ENCODE results near the gene TWNK. TPM values are rescaled to one million over a fixed set of nuclear protein-coding genes. Genes with fewer than 3 reads are reported as not detected.
"Not testable (repeated sequence)": the region's sequence is repeated elsewhere in the genome, so short reads cannot be mapped to it uniquely, and the experiment has no call there.

TWNK gene
- total RNA-seq, 1 donor from 2014 or later, result 5.7 TPM

DNA sequence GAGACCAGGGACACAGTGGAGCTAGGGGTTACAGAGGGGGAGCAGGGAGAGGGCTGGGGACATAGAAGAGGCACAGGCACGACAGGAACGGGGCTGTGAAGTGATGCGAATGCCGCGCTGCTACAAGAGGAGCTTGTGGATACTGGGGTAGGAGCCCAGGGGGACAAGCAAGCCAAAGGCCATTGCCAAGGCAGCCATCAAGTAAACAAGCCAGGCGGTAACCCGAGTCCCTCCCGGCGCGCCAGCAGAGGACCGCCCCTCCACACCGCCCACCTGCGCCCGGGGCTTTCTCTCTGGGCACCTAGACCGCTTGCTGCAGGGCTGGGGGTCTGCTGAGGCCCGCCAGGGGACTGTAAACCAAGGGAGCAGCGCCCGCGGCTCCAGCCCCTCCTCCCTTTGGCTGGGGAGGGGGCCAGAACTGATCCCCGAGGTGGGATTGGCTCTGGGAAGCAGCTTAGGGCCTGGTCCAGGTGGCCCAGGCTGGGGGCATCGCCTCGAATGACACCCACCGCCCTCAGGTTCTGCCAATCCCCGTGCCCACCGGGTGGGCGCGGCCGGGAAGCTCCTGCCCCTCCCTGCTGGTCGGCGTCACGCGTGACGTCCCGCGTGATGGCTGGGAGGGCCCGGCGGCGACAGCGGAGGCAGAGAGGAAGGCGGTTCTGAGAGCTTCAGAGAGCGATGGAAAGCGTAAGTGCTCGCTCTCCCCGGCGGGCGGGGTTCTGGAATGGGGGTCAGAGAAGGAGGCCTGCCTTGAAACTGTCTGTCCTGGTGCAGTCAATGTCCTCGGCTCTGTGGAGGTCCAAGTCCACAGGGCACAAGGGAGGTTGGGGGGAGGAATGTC is 44.7 kb downstream of the TWNK start:
- ATAC-seq, result peak; percentile 40

DNA sequence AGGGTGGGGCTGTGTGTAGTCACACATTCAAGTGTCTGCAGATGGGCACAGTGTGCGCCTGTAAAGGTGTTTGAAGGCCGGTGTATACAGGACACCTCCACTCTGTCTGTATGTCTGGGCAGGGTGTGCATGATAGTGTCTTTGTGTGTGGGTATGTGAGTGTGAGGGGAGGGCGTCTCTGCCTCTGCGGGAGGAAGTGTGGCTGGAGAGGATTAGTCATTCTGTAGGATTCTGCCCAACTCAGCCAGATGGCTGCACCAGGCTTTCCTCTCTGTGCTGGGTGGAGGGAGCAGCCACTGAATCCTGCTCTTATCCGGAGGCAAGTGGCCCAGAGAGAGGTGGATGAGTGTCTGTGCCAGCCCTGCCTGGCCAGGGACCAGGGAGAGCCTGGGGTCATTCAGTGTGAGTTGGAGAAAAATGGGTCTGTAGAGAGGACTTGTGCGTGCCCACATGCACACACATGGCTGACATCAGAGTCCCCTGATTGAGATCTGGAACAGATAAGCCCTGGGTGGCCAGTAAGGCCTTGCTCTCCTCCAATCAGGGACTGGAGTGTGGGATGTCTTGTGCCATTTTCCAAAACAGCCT is 45.4 kb downstream of the TWNK start:
- peak; percentile 49 for ATAC-seq

DNA sequence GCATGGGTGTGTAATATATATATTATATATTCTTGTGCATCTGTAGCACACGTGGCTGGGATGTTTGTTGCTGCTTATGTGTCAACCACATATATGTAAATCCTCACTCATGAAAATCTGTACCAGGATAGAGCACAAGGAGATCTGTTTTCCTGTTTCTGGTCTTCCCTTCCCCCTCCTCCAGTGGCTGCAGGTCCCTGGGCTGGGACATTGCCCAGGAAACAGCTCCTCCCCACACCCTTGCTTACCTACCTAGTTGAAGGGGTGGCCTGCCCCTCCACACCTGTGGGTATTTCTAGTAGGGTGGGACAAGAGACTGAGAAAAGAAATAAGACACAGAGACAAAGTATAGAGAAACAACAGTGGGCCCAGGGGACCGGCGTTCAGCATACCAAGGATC is 45.9 kb downstream of the TWNK start:
- no peak for ATAC-seq

DNA sequence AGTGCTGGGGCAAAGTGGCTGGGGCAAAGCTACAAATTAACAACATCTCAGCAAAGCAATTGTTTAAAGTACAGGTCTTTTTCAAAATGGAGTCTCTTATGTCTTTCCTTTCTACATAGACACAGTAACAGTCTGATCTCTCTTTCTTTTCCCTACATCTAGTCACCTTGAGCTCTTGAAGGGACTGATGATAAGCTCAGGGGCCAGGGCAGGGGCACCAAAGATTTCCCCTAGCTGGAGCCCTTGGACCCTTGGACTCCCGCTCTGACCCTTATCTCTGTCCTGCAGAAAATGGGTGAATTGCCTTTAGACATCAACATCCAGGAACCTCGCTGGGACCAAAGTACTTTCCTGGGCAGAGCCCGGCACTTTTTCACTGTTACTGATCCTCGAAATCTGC is 47.1 kb downstream of the TWNK start:
- not testable (repeated sequence) for ATAC-seq

DNA sequence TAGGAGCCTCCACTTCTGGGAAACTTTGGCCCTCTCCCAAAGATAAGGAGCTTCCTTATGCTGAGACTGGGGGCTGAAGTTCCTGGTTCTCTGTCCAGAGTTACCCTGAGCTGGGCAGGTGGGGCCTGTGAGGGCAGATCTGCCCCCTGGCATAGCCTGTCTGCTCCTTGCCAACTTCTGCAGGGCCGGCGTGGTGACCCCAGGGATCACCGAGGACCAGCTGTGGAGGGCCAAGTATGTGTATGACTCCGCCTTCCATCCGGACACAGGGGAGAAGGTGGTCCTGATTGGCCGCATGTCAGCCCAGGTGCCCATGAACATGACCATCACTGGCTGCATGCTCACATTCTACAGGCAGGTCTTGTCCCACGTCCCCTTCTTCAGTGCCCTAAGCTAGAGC is 48.0 kb downstream of the TWNK start:
- ATAC-seq, result no peak

DNA sequence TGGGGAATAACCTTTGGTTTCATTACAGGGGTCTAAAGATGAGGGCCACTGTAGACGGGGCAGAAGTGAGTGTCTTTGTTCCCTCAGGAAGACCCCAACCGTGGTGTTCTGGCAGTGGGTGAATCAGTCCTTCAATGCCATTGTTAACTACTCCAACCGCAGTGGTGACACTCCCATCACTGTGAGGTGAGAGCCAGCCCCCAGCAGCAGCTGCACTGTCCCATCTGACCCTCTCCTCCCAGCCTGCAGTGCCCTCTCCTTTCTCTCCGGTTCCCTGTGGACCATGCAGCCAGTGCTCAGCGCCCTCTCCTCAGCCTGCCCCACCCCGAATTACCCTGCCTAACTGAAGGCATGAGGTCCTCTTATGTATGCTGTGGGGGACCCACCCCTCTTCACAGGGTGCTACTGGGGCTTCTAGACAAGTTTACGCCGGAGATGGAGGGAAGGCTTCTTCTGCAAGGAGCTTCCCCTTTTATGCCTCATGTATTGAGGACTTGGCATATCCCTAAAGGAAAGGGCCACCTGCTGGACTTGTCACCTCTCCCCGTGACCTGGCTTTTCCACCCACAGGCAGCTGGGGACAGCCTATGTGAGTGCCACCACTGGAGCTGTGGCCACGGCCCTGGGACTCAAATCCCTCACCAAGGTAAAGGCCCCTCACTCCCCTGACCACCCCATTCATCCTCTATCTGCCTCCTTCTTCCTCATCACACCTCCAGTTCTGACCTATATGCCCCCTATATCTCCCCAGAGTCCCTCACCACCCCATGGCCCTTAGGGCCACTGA is 48.8 kb downstream of the TWNK start:
- no peak for ATAC-seq

DNA sequence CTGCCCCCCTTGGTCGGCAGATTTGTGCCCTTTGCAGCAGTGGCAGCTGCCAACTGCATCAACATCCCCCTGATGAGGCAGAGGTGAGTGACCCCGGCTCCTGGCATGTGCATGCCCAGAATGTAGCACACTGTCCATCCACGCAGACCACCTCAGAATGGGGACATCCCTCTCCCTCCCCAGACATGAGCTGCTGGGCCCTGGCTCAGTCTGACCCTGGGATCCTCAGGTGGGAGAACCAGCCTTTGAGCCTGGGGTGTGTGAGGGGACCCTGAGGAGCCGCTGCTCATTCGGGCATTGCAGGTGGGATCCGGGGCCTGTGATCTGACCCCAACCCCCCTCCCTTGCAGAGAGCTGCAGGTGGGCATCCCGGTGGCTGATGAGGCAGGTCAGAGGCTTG is 49.4 kb downstream of the TWNK start:
- no peak for ATAC-seq

DNA sequence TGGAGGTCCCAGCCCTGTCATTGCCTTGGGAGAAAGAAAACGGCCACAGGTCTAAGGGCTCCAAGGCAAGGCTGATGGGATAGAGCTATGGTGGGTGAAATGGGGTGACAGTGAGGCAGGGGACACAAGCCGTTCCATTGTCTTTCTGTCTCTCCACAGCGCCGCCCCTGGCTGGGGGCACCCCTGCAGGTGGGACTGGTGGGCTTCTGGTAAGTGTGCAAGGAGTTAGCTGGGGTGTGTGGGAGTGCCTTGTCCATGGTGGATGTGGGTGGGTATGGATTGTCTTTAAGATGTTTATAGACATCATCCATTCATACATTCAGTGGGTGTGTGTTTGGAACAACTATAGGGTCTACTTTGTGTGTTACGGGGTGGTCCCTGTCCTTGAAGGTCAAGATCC is 51.1 kb downstream of the TWNK start:
- ATAC-seq, result no peak

DNA sequence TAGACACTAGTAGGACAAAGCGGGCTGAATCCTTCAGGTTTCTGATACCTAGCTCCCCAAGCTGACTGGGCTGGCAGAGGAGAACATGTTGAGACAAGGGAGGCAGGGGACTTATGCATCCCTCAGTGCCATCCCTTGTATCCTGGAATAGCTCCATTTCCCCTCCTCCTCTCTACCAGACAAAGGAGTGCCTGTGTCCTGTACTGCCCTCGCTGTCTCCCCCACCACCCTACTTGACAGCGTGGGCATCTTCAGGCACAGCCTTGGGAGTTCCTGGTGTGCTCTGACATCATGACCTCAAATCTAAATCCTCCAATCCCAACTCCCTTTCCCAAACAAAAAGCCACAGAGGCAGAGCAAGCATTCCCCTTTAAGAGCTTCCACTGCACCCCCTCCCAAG is 52.7 kb downstream of the TWNK start:
- ATAC-seq, result no peak

DNA sequence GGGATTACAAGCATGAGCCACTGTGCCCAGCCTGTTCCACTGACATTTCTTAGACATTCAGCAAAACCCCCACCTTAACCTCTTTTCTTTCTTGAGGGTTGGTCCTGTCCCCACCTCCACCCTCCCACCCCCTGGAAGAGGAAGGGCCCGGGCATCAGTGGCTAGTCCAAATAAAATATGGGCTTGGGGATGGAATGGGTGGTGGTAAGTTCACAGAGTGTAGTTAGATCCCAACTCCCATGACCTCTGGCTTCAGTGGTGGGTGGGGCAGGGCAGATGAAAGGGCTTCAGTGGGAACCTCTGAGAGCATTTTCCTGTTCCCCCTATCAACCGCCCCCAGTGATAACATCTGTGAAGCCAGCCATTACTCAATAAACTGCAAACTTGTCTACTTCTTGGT is 53.5 kb downstream of the TWNK start:
- ATAC-seq, result no peak

DNA sequence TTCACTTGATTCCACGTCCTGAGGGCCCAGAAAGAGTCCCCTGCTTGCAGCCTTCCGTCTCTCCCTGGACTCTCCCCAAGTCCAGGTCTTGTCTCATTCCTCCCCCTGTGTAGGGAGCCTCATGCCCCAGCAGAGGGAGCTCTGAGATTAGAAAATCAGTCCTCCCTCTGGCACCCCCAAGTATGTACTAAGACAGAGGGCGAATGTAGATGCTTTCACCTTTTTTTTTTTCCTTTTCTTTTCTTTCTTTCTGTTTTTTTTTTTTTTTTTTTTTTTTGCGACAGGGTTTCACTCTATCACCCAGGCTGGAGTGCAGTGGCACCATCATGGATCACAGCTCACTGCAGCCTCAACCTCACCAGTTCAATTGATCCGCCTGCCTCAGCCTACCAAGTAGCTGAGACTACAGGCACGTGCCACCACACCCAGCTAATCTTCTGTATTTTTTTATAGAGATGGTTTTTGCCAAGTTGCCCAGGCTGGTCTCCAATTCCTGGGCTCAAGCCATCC is 54.0 kb downstream of the TWNK start:
- peak; percentile 75 for ATAC-seq

DNA sequence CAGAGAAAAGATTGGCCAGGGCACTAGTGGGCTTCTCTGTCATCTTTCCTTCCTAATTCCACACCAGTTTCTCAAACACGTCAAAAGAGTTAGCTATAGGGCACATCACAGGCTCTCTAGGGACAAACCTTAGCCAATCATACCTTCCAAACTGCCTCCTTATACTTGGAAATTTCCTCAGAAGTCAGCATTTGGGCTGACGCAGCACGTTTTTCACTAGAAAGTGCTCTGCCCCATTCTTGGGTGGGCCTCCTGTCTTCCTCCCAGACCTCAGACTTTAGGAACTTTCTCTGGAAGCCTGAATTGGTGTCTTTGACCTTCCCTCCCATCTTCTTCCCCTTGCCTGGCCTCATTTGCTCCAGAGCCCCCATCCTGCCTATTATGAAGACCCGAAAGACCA is 54.8 kb downstream of the TWNK start:
- ATAC-seq, result no peak

DNA sequence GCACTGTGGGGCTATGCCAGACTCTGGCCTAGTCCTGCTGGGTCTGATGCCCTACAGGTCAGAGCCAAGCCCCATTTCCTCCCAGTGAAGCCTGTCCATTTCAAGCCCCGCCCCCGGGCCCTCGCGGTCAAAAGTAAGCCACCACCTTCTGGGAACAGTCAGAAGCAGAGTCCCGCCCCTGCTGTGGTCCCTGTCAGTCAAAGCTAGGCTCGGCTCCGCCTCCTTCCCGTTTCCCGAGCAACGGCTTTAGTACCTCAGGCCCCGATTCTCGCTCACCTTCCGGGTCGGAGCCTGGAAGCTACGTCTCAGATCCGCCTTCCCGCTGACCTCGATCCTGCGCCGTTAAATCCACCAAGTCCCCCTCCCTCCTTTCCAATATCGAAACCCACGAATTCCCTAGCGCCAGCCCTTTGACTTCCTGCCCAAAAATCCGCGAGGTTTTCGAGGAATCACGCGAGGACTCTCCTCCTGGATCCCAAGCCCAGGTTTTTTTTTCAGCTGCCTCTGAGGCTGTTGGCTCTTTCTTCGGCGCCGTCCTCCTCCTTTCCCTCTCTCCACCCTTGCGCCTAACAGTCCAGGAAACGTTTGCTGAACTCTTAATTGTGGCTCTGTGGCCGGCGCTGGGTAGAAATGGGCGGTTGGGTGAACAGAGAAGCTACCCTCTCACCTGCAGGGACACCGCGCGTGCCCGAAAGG is 55.5 kb downstream of the TWNK start:
- ATAC-seq, result peak; percentile 91

DNA sequence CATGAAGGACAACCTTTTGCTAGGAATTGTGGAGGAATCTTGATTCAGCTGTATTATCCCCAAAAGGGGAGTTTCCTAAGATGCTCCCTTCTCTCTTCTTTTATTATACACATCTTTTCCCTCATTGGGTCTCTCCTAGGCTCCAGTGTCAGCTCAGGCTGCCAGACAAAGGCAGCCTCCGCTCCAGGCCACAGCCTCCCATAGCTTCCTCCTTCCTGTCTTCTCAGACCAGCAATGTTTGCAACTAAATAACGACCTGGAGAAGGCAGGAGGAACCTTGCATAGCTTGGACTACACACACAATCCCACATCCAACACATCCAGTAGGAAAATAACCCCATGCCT is 56.0 kb downstream of the TWNK start:
- ATAC-seq, result no peak

Other genes starting within 250 kb of the TWNK start
- not detected for gene PAX2, start 242.0 kb upstream of the TWNK start, total RNA-seq
- gene SLF2, start 74.6 kb upstream of the TWNK start, total RNA-seq, result 11.5 TPM
- gene SEMA4G, start 18.0 kb upstream of the TWNK start, total RNA-seq, result 0.96 TPM
- 72.7 TPM for gene MRPL43, start within 50 bp of the TWNK start, total RNA-seq
- 23.0 TPM for gene LZTS2, start 12.3 kb downstream of the TWNK start, total RNA-seq
- gene PDZD7, start 43.6 kb downstream of the TWNK start, total RNA-seq, result 0.04 TPM
- 4.9 TPM for gene SFXN3, start 43.7 kb downstream of the TWNK start, total RNA-seq
- gene KAZALD1, start 74.4 kb downstream of the TWNK start, total RNA-seq, result 4.1 TPM
- not detected for gene TLX1, start 143.8 kb downstream of the TWNK start, total RNA-seq
- gene LBX1, start 241.9 kb downstream of the TWNK start, total RNA-seq, result not detected

Measured in esophagus mucosa (tissue), 1 donor.